Activated T-helper 1 cell treated with Interleukin-2 at 50 U/mL for 16 hours (primary cell): ENCODE data around the gene KLHDC7B.

ENCODE experiments used
- DNase-seq: peaks from one replicate; pipeline ENCODE4 v3.0.0-alpha.2; 2020; ENCODE audit warnings: low read depth

Gene KLHDC7B

DNA sequence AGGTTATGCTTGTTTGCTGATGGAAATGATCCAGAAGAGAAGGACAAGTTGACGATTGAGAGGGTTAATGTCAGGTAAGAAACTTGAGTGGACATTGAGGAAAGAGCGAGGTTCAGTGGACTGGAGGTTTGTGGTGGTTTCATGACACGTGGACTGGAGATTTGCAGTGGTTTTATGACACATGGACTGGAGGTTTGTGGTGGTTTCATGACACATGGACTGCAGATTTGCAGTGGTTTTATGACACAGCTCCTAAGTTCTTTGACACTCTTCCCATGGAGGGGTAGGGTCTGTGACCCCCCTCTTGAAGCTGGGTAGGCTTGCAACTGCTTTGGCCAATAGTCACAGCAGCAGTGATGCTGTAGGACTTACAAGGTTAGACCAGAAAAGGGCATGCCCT, 49.5 kb downstream of the KLHDC7B start:
- no peak for DNase-seq

DNA sequence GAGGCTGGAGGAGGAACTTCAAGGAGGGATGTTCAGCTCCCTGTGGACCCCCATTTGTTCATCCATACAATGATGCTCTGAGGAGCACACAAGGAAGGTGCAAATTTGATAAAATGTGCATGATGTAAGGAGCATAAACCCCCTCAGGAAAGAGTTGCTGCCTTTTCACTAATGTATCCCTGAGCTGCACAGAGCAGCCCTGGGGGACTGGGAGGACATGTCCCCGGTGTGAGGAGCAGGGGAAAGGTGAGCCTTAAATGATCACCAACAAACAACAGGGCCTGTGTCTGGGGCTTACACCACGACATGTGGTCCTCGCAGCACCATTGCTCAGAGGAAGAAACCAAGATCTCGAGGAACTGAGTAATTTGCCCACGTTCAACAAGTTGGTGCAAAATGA, 51.4 kb downstream of the KLHDC7B start:
- no peak for DNase-seq

DNA sequence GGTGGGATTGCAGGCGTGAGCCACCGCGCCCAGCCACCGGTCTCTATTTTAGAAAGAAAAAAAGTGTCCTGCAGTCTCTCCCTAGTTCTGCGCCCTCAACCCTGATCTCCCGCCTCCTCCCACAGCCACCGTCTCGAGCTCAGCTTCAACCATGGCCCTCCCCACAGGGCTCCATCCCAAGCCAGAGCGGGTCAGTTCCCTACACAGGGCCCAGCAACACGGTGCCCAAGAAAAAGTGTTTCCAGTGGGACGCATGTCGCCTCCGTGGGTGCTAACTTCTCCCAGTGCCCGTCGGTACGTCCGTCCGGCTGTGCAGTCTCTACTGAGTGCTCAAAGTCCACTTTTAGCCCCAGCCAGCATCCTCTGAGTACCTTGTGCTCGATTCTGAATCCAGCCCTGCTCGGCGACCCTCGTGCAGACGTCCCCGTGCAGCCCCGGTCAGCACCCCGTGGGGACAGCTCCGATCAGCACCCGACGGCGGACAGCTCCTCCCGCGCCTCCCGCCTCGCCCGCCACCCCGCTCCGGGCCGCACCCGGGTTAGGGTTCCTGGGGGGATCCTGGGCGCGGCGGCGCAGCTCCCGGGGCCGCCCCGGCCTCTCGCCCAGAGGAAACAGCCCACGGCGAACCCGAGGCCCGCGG, 54.2 kb downstream of the KLHDC7B start:
- peak; percentile 35 for DNase-seq

DNA sequence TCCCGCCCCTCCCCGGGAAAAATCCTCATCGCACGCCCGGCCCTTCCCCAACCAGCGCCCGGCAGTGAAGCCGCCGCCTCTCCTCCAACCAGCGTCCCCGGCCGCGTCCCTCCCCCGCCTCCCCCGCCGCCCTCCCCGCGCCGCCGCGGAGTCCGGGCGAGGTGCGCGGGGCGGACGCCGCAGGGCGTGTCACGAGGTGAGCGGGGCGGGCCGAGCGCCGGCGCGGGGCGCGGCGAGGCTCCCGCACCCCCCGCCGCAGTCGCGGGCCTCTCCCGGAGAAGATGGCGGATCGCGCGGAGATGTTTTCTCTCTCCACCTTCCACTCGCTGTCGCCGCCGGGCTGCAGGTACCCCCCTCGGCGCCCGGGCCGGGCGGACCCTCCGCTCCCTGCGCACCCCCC, 54.8 kb downstream of the KLHDC7B start, which contains the start of gene MAPK8IP2:
MAPK8IP2 (plus strand) TSS at position 256 of the 400 bp plus-strand sequence; CDS start at position 282, 26 bp downstream.
- DNase-seq = no peak
